ENCODE results near the gene SYNGR4. TPM values are rescaled to one million over a fixed set of nuclear protein-coding genes. Genes with fewer than 3 reads are reported as not detected.

Gene SYNGR4
- total RNA-seq, 4 donors from 2014 or later = not detected

DNA sequence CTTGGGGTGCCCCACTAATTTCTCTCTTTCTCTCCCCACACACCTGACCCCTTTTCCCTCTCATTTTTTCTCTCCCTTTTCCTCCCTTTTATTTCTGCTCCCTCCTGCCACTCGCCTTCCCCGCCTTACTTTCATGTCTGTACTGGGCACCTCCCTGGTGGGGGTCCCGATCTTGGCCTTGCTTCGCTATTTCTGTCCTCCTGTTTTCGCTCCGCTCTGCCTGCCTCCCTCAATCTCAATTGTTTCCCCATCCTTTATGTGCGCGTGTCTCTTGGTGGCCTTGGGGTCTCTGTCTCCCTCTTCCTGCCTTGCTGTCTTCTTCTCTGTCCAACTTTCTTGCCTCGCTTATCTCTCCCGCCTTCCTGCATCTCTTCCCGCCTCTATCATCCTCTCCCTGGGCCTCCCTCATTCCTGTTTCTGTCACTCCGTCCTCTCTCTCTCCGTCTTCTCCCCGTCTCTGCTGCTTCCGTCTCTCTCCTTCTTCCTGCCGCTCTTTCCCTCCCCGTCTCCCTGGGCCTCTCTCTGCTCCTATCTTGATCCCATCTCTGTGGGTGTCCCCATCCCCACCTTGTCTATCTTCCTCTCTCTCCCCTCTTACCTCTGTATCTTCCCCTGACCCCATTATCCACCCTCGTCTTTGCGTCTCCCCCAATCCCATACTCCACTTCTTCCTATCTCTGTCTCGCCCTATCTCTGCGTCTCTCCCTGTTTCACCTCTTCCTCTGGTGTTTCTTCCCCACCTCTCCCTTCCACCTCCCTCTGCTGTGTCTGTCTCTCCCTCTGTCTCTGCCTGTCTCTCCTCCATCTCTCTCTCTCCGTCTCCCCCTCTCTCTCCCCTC lies 33.3 kb downstream of the SYNGR4 start:
- H3K27ac ChIP-seq = no peak overlapping the region
- H3K36me3 ChIP-seq = no peaks in the 10 kb centered on the region
- H3K27me3 ChIP-seq = peaks cover 9 to 63% (median 30%) of the 10 kb centered on the region in 4 donors
- H3K4me1 ChIP-seq = peaks cover 20 to 51% (median 21%) of the 10 kb centered on the region in 3 donors
- no peak for TF ChIP-seq POLR2A (IDR thresholded peaks at IDR 0.05)
- TF ChIP-seq, protein P1, sequence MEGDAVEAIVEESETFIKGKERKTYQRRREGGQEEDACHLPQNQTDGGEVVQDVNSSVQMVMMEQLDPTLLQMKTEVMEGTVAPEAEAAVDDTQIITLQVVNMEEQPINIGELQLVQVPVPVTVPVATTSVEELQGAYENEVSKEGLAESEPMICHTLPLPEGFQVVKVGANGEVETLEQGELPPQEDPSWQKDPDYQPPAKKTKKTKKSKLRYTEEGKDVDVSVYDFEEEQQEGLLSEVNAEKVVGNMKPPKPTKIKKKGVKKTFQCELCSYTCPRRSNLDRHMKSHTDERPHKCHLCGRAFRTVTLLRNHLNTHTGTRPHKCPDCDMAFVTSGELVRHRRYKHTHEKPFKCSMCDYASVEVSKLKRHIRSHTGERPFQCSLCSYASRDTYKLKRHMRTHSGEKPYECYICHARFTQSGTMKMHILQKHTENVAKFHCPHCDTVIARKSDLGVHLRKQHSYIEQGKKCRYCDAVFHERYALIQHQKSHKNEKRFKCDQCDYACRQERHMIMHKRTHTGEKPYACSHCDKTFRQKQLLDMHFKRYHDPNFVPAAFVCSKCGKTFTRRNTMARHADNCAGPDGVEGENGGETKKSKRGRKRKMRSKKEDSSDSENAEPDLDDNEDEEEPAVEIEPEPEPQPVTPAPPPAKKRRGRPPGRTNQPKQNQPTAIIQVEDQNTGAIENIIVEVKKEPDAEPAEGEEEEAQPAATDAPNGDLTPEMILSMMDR (IDR thresholded peaks at IDR 0.05) = no peak
- H3K4me3 ChIP-seq = peak overlapping the region; percentile 25 to 68 (median 44)
- intact Hi-C loops (cut with DNase I) = no loop called here
- H3K9me3 ChIP-seq = no peaks in the 10 kb centered on the region
- DNase-seq = no peak
- WGBS, 2 donors = 51 to 56% methylated on average over 22 of the region's 22 CpGs

DNA sequence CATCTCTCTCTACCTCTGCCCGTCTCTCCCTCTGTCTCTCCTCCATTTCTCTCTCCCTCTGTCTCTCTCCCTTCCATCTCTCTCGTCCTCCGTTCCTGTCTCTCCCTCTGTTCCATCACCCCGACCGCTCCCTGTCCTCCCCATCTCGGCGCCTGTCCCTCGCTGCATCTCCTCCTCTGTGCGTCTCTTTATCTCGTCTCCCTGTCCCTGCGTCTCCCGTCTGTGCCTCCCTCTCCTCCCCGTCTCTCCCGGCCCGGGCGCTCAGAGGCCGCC lies 33.9 kb downstream of the SYNGR4 start:
- Histone ChIP-seq H3K27ac (peak overlapping the region in 3 of 4 donors; percentile 50 to 63 (median 58)), H3K9me3 (no peaks in the 10 kb centered on the region), H3K4me1 (peaks cover 20 to 51% (median 21%) of the 10 kb centered on the region in 3 donors), H3K27me3 (peaks cover 9 to 58% (median 30%) of the 10 kb centered on the region in 4 donors), H3K4me3 (peak overlapping the region; percentile 25 to 68 (median 44)), H3K36me3 (no peaks in the 10 kb centered on the region)
- DNase-seq = no peak
- 3 to 5% methylated on average over 12 to 16 of the region's 17 CpGs for WGBS, 2 donors
- intact Hi-C loops (cut with DNase I) = no loop called here
- TF ChIP-seq POLR2A (IDR thresholded peaks at IDR 0.05) = no peak
- TF ChIP-seq, protein P1 (IDR thresholded peaks at IDR 0.05) = no peak

DNA sequence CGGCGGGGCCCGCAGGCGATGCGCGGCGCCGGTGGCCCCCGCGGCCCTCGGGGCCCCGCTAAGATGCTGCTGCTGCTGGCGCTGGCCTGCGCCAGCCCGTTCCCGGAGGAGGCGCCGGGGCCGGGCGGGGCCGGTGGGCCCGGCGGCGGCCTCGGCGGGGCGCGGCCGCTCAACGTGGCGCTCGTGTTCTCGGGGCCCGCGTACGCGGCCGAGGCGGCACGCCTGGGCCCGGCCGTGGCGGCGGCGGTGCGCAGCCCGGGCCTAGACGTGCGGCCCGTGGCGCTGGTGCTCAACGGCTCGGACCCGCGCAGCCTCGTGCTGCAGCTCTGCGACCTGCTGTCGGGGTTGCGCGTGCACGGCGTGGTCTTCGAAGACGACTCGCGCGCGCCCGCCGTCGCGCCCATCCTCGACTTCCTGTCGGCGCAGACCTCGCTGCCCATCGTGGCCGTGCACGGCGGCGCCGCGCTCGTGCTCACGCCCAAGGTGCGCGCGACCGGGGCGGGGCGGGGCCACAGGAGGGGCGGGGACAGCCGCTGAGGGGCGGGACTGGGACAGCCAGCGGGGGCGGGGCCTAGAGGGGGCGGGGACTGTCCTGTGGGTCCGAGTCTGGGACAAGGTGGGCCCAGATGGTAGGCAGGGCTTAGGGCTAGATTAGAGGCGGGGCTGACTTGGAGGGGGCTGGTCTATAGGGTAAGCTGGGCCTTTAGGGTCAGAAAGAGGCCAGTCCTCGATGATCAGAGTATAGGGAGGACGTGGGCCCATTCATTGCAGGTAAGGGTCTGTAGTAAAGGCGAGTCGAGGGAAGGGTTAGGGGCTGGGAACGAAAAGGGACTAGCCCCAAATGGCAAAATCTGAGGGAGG lies 34.4 kb downstream of the SYNGR4 start:
- no peak for DNase-seq
- Histone ChIP-seq H3K27ac (peak overlapping the region in 3 of 4 donors; percentile 50 to 63 (median 58)), H3K9me3 (no peaks in the 10 kb centered on the region), H3K4me1 (peaks cover 15 to 46% (median 18%) of the 10 kb centered on the region in 3 donors), H3K27me3 (peaks cover 9 to 52% (median 29%) of the 10 kb centered on the region in 4 donors), H3K36me3 (no peaks in the 10 kb centered on the region), H3K4me3 (peak overlapping the region; percentile 25 to 68 (median 44))
- intact Hi-C loops (cut with DNase I) = no loop called here
- peak in 2 of 4 donors; percentile 26 to 60 for TF ChIP-seq POLR2A (IDR thresholded peaks at IDR 0.05)
- TF ChIP-seq, protein P1 (IDR thresholded peaks at IDR 0.05) = no peak
- 15 to 52% methylated on average over 9 to 34 of the region's 104 CpGs for WGBS, 2 donors

DNA sequence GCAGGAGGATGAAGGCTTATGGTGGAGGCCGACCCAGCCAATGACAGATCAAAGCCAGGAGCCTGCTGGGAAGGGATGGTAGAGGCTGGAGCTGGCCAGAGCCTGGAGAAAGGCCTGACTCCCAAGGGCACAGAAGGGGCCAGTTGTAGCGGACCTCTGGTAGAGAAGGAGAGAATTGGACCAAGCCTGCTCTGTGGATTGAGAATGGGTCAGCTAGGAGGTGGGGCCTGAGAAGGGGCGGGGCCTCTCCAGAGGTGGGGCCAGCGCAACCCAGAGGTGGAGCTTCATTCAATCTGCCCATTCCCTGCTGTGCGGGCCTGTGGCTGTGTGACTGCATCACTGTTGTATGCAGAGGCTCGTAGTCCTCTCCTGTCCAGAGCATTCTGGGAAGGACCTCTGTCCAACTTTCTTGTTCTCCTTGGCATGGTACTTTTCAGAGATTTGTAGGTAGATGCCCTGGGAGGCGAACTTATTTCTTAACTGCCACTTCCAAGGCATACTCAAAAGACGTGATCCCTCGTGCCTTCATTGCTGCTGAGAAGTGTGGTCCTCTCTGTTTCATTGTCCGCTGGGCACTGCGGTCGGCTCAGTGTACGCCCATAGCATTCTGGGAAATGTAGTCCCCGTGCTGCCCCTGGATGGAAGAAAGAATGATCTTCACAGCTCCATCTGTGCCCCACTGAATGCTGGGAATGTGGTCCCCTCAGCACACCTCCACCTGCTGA lies 36.0 kb downstream of the SYNGR4 start:
- WGBS, 2 donors = 46 to 49% methylated on average over 12 to 14 of the region's 14 CpGs

More for the DNA sequence above, 36.0 kb downstream of the SYNGR4 start:
- Histone ChIP-seq H3K36me3 (no peaks in the 10 kb centered on the region), H3K4me3 (peak overlapping the region in 1 of 4 donors; percentile 36), H3K27ac (peak overlapping the region in 3 of 4 donors; percentile 0 to 13 (median 11)), H3K9me3 (no peaks in the 10 kb centered on the region), H3K27me3 (peaks cover 9 to 42% (median 18%) of the 10 kb centered on the region in 4 donors), H3K4me1 (peaks cover 4 to 30% (median 7%) of the 10 kb centered on the region in 3 donors)
- intact Hi-C loops (cut with DNase I) = no loop called here
- DNase-seq = no peak
- TF ChIP-seq, protein P1 (IDR thresholded peaks at IDR 0.05) = no peak
- TF ChIP-seq POLR2A (IDR thresholded peaks at IDR 0.05) = no peak
